Measurements from ENCODE around the gene SLC41A2. TPM values are rescaled to one million over a fixed set of nuclear protein-coding genes. Genes with fewer than 3 reads are reported as not detected.

Gene SLC41A2
- total and polyA plus RNA-seq, 10 of the 15 experiments (the other 5 are each of a cell fraction or from before 2014, with no cell fraction given) = 3.5 to 19.0 (median 11.3) TPM

DNA sequence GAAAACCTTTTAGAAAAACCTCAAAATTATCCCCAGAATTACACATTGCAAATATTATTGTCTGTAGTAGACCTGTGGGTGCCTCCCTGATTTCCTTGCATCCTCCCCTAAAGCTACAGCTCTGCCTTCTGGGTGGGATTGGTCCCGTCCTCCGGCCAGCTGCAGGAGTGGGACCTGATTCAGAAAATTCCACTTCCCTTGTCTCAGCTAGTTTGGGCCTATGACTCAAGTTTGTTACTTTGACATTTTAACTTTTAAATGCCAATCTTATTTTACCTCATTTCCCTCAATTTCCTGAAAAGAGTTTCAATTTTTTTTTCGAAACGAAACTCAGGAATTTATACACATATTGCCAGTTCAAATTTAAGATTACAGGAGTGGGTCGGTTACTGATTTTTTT is 13.2 kb upstream of the SLC41A2 start:
- DNase-seq (ENCODE audit: low read depth, low spot score) = no peak
- 75% methylated on average over 5 of the region's 5 CpGs for WGBS (ENCODE audit: insufficient coverage, insufficient replicate concordance, low lambda C conversion rate, missing lambda C conversion rate)
- Histone ChIP-seq H3K79me2 (ENCODE audit: control insufficient read depth, insufficient read depth, low read length) (no peaks in the 10 kb centered on the region), H3K4me1 (ENCODE audit: control insufficient read depth, insufficient read depth, low read length) (peaks cover 29% of the 10 kb centered on the region), H3K9me3 (replicated peaks; ENCODE audit: control insufficient read depth, insufficient read depth, low read length) (no peaks in the 10 kb centered on the region), H3K4me2 (ENCODE audit: control insufficient read depth, insufficient read depth) (no peak overlapping the region), H3K4me3 (no peak overlapping the region), H4K20me1 (ENCODE audit: control insufficient read depth, insufficient read depth) (no peaks in the 10 kb centered on the region), H3K9ac (ENCODE audit: control insufficient read depth, insufficient read depth, low read length) (no peak overlapping the region), H3K27ac (ENCODE audit: control insufficient read depth, insufficient read depth) (no peak overlapping the region), H3K27me3 (replicated peaks in 1 of 2; ENCODE audit: control insufficient read depth in 2 of 2, insufficient read depth in 2 of 2, low read length in 1 of 2) (no peaks in the 10 kb centered on the region), H2AFZ (ENCODE audit: control insufficient read depth, low read depth, low read length) (no peak overlapping the region), H3K36me3 (ENCODE audit: control insufficient read depth in 2 of 2, insufficient read depth in 2 of 2, low read length in 1 of 2) (no peaks in the 10 kb centered on the region)
- no peak for FAIRE-seq
- intact Hi-C loops (cut with micrococcal nuclease; ENCODE audit: unreplicated experiment) = no loop called here
- in situ Hi-C loops (cut with MboI) = no loop called here
- ATAC-seq = no peak
- SMC1A ChIA-PET (ENCODE audit: uncharacterized antibody, unreplicated experiment) = interaction anchor here (0.8 kb wide), 1 partner anchor 41 kb away, joined by 3 read pairs; no protein-coding TSS in a partner anchor
- RAD21 ChIA-PET (ENCODE audit: unreplicated experiment) = interaction anchor here (0.6 kb wide), 1 partner anchor 781 kb away, joined by 3 read pairs; no protein-coding TSS in a partner anchor
- no TSS peak for BruUV-seq (replicated peaks)
- POLR2A ChIA-PET = interaction anchor here (1.3 kb wide), 1 partner anchor 13 kb away, joined by 3 read pairs; no protein-coding TSS in a partner anchor
- CTCF ChIA-PET = interaction anchor here (0.9 to 1.2 kb wide), 2 partner anchors 18 to 35 kb away, joined by 3 to 4 read pairs; no protein-coding TSS in a partner anchor
- TF ChIP-seq ZNF207 (IDR thresholded peaks at IDR 0.05; ENCODE audit: borderline replicate concordance) (no peak), SMARCA5 (IDR thresholded peaks at IDR 0.05) (no peak), LARP7 (IDR thresholded peaks at IDR 0.05) (no peak), SPI1 (IDR thresholded peaks at IDR 0.05; ENCODE audit: borderline replicate concordance, insufficient read depth, low read depth, low read length) (no peak), PML (IDR thresholded peaks at IDR 0.05; ENCODE audit: low read length) (no peak), ZBED1 (IDR thresholded peaks at IDR 0.05; ENCODE audit: borderline replicate concordance) (no peak), EP300 (IDR thresholded peaks at IDR 0.05; ENCODE audit: borderline replicate concordance in 1 of 2, control insufficient read depth in 1 of 2, low read depth in 2 of 2, low read length in 2 of 2) (no peak), SUZ12 (IDR thresholded peaks at IDR 0.05; ENCODE audit: unreplicated experiment) (no peak), HDGF (IDR thresholded peaks at IDR 0.05) (no peak), SMC3 (IDR thresholded peaks at IDR 0.05; ENCODE audit: borderline replicate concordance, low read length) (no peak), ZNF274 (IDR thresholded peaks at IDR 0.05; ENCODE audit: insufficient read depth, insufficient read length) (no peak), TCF7 (IDR thresholded peaks at IDR 0.05; ENCODE audit: borderline replicate concordance) (no peak), EGR1 (IDR thresholded peaks at IDR 0.05; ENCODE audit: borderline replicate concordance in 1 of 2, low read depth in 2 of 2, low read length in 2 of 2) (no peak), CBX3 (IDR thresholded peaks at IDR 0.05; ENCODE audit: borderline replicate concordance, low read depth) (no peak), ZNF384 (IDR thresholded peaks at IDR 0.05; ENCODE audit: borderline replicate concordance, low read depth, low read length) (no peak)
- TF ChIP-seq, protein P1, sequence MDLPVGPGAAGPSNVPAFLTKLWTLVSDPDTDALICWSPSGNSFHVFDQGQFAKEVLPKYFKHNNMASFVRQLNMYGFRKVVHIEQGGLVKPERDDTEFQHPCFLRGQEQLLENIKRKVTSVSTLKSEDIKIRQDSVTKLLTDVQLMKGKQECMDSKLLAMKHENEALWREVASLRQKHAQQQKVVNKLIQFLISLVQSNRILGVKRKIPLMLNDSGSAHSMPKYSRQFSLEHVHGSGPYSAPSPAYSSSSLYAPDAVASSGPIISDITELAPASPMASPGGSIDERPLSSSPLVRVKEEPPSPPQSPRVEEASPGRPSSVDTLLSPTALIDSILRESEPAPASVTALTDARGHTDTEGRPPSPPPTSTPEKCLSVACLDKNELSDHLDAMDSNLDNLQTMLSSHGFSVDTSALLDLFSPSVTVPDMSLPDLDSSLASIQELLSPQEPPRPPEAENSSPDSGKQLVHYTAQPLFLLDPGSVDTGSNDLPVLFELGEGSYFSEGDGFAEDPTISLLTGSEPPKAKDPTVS (IDR thresholded peaks at IDR 0.05; ENCODE audit: low read depth, low read length) = no peak
- TF ChIP-seq, protein P2, sequence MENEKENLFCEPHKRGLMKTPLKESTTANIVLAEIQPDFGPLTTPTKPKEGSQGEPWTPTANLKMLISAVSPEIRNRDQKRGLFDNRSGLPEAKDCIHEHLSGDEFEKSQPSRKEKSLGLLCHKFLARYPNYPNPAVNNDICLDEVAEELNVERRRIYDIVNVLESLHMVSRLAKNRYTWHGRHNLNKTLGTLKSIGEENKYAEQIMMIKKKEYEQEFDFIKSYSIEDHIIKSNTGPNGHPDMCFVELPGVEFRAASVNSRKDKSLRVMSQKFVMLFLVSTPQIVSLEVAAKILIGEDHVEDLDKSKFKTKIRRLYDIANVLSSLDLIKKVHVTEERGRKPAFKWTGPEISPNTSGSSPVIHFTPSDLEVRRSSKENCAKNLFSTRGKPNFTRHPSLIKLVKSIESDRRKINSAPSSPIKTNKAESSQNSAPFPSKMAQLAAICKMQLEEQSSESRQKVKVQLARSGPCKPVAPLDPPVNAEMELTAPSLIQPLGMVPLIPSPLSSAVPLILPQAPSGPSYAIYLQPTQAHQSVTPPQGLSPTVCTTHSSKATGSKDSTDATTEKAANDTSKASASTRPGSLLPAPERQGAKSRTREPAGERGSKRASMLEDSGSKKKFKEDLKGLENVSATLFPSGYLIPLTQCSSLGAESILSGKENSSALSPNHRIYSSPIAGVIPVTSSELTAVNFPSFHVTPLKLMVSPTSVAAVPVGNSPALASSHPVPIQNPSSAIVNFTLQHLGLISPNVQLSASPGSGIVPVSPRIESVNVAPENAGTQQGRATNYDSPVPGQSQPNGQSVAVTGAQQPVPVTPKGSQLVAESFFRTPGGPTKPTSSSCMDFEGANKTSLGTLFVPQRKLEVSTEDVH (IDR thresholded peaks at IDR 0.05; ENCODE audit: low read depth, partially characterized antibody) = no peak
- TF ChIP-seq, protein P3, sequence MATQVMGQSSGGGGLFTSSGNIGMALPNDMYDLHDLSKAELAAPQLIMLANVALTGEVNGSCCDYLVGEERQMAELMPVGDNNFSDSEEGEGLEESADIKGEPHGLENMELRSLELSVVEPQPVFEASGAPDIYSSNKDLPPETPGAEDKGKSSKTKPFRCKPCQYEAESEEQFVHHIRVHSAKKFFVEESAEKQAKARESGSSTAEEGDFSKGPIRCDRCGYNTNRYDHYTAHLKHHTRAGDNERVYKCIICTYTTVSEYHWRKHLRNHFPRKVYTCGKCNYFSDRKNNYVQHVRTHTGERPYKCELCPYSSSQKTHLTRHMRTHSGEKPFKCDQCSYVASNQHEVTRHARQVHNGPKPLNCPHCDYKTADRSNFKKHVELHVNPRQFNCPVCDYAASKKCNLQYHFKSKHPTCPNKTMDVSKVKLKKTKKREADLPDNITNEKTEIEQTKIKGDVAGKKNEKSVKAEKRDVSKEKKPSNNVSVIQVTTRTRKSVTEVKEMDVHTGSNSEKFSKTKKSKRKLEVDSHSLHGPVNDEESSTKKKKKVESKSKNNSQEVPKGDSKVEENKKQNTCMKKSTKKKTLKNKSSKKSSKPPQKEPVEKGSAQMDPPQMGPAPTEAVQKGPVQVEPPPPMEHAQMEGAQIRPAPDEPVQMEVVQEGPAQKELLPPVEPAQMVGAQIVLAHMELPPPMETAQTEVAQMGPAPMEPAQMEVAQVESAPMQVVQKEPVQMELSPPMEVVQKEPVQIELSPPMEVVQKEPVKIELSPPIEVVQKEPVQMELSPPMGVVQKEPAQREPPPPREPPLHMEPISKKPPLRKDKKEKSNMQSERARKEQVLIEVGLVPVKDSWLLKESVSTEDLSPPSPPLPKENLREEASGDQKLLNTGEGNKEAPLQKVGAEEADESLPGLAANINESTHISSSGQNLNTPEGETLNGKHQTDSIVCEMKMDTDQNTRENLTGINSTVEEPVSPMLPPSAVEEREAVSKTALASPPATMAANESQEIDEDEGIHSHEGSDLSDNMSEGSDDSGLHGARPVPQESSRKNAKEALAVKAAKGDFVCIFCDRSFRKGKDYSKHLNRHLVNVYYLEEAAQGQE (IDR thresholded peaks at IDR 0.05; ENCODE audit: low read depth, low read length) = no peak

All from GM12878 (cell line).